Glomerular visceral epithelial cell (primary cell): ENCODE results near the gene UBE2S.
"Not testable (repeated sequence)": the region's sequence is repeated elsewhere in the genome, so short reads cannot be mapped to it uniquely, and the experiment has no call there.

Source experiments
- DNase-seq: peaks from one replicate; pipeline ENCODE4 v3.0.0-alpha.2; 2016; ENCODE audit errors: extremely low spot score

UBE2S gene

DNA sequence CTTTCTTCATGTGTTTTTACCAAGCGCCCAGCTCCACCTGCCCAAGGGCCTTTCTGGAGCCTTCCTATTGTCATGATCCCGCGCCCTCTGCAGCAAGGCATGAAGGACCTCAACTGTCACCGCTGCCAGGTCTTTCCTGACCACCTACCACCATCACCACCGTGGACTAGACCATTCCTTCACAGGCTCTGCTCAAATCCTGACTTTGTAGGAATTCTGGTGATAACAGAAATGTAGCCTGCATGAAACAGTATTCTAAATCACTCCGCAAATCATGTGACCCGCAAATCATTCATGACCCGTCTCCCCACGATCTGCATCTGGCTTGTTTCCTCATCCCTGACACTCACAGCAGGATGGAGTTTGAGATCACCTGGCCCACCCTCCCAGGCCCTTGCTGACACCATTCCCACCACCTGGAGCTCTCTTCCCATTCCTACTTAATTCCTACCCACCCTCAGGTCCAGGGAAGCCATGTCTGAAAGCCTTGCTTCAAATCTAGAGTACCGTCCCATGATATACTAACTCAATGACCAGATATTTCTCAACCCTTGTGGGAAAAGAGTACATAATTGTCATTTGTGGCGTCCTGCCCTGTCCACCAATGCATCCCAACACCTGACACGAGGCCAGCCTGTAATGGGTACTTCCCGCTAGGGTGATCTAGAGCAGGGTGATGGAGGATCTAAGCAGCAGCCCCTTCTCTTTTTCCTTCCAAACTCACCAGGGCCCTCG lies 1.3 kb downstream of the UBE2S start:
- DNase-seq: no peak

DNA sequence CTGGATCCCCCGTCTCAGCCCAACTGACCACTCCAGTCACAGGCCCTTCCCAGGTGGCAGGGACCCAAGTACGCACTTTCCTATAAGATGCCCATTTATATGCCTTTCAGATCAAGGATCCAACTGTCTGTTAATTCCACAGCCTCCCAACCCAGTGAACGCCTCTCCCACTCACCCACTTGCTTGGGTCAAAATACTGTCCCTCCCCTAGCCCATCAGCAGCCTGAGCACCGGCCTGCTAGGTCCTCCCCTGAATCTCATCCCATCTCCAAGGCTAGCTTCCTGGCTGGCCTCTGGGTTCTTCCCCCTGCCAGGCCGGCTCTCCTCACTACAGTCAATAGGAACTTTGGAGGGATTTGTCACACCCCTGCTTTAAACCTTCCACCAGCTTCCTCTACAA lies 1.9 kb downstream of the UBE2S start:
- DNase-seq: no peak

DNA sequence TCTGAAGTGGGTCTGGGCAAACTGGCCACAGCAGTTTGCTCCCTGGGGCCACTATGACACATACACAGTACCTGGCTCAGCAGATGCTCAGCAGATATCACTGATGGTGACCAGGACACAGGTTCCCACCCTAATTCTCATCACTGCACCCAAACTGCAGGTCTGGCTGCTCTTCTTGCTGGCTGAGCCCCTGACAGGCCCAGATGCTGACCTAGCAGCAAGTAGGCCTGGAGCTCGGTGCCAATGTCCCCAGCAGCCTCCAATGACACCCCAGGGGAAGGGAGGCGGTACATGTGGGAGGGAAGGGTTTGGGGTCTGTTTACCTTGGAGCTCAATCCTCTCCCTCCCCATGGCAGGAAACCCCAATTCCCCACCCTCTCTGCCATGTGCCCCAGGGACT lies 5.1 kb downstream of the UBE2S start:
- DNase-seq: no peak

DNA sequence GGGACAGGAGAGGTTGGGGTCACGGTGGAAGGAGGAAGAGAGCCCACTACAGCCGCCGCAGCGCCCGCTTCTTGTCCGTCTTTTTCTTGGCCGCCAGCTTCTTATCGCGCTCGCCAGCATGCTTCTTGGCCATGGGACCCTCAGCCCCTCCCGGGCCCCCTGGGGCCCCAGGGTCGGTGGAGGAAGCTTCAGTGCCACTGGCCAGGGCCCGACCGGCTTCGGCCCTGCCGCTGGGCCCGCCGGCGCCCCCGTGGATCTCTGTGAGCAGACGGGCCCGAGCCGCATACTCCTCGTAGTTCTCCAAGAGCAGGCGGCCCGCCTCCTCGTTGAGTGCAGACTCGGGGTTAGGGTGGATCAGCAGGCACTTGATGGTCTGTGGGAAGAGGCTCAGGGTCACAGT lies 6.2 kb downstream of the UBE2S start:
- DNase-seq: not testable (repeated sequence)

DNA sequence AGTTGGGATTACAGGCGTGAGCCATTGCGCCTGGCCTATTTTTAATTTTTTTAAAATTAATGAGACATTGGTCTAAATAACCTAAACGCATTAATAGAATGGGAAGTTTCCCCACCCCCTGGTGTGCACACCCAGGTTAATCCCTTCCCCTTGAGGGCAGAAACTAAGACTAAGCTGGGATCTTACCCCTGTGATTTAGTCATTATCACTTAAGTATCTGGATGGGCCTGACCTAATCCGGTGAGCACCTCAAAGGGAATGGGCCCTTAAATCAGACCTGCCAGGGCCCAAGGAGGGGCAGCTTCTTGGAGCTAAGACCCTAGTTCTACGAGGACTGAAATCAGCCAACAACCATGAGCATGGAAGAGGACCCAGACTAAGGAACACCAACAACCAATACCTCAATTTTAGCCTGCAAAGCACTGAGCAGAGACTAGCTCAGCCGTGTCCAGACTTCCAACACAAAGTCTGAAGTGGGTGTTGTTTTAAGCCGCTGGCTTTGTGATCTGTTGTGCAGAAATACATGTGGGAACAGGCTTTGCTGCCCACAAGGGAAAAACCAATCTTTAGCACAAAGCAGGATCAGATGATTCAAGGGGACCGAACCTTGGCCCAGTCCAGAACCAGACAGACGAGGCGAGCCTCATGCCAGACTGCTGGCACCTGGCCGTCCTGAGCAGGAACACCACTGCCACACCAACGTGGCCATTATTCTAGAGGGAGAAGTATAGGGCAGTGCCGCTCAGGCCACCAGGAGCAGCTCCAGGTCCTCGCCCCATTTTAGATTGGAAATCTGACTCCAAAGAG lies 7.1 kb downstream of the UBE2S start:
- no peak for DNase-seq

DNA sequence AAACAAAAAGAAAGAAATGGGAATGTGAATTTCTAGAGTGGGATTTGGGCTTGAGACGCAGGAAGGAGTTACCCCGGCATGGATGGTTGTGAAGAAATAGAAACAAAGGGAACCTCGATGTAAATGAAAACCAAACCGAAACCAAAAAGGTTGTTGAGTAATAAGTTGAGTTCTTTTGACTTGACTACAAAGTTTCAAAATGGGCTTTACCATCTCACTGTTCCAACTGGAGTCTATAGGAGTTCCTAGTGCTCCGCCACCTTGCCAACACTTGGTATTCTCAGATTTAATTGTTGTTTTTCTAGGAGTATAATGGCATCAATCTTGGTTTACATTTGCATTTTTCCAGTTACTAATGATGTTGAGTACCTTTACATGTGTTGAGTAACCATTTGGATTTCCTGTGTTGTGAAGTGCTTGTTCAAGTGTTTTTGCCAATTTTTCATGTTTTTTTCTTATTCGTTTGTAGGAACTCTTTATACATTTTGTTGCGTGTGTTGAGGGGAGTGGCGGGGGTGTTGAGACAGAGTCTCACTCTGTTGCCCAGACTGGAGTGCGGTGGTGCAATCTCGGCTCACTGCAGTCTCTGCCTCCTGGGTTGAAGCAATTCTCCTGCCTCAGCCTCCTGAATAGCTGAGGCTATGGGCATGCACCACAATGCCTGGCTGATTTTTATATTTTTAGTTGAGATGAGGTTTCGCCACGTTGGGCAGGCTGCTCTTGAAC lies 9.2 kb downstream of the UBE2S start:
- DNase-seq: no peak

DNA sequence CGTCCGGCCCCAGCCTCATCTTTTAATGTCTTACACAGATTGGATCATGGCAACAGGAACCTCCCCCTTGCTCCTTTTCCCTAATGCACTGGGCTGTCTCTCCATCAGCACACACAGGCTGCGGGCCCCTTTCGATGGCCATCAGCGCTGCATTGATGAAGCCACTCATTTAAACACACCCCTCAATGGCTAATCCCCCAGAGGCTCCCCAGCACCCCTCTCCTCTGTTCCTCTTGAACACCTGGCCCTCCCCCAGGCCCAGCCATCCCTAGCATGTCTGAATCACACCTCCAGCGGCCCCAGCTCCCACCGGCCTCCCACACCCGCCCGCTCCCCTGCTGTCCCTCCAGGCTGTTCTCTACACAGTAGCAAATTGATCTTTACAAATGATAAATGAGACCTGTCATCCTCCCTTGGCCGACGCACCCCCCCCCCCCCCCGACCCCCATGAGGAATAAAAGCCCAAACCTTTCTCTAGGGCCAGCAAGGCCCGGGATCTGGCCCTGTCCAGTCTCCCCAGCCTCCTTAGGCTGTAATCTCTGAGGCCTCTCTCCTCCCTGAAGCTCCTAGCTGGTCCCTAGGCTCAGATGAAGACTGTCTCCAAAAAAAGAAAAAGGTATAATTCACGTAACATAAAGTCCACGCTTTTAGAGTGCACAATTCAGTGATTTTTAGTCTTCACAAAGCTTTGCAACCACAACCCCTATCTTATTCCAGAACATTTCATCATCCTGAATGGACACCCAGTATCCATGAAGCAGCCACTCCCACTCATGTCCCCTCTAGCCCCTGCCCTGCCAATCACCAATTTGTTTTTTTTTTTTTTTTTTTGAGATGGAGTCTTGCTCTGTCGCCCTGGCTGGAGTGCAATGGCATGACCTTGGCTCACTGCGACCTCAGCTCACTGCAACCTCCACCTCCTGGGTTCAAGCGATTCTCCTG lies 14.5 kb downstream of the UBE2S start:
- DNase-seq: no peak

DNA sequence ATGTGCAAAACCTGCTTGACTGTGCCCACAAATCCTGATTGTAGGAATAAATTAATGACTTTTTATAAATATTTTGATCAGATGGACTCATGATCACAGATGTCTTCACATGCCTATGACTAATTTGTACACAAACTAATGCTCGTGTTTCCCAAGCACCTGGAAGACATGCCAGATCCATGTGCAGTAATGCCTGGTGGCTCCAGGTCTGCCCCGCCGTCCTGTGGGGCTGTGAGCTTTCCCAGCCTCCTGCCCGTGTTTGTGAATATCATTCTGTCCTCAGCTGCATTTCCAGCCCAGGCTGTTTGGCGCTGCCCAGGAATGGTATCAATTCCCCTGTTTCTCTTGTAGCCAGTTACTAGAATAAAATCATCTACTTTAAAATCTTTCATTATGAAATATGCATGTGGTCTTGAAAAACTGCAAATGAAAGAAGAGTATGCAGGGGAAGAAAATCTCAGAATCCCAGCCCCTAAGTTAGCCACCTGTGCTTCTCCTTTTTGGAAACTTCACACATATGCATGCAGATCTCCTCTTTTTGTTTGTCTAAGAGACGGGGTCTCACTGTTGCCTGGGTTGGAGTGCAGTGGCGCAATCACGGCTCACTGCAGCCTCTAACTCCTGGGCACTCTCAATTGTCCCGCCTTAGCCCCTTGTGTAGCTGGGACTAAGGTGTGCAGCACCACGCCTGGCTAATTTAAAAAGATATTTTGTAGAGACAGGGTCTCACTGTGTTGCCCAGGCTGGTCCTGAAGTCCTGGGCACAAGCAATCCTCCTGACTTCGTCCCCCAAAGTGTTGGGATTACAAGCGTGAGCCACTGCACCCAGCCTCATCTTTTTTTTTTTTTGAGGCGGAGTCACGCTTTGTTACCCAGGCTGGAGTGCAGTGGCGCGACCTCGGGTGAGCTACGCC lies 15.6 kb downstream of the UBE2S start:
- no peak for DNase-seq

DNA sequence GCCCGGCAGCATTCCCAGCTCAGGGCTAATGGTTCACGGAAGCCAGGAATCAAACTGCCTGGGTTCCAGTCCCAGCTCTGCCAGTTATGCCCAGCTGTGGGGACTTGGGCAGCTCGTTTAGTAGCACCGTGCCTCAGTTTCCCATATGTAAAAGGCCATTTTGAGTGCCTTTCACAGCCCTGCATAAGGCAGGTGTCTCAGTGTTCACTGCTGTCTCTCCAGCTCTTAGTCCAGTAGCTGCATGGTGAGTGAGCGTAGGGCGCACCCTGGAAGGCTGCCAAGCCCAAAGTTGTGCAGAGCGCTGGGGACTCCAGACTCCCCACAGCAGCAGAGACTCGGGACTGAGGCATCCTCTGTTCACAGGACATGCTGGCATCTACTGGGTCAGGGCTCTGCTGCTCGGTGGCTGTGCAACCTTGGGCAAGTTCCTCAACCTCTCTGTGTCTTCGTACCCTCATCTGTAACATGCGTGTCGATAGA lies 16.4 kb downstream of the UBE2S start:
- no peak for DNase-seq

DNA sequence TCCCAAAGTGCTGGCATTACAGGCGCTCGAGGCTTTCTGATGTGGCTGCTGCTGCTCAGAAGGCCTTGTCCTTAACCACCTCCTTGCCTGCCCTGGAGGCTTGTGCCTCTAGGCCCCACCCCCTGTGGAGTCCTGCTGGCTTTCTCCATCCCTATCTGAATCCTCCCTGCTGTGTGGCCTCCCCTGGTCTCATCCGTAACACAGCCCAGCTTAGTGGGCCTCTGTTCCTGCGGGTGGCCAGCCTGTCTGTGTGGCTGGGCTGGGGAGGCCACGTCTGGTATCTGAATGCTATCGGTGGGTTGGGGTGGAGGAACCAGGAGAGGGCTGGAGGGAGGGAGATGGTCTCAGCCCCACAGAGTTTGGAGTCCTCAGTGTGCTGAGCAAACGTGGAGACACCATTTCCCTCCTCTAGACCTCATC lies 17.1 kb downstream of the UBE2S start:
- no peak for DNase-seq

DNA sequence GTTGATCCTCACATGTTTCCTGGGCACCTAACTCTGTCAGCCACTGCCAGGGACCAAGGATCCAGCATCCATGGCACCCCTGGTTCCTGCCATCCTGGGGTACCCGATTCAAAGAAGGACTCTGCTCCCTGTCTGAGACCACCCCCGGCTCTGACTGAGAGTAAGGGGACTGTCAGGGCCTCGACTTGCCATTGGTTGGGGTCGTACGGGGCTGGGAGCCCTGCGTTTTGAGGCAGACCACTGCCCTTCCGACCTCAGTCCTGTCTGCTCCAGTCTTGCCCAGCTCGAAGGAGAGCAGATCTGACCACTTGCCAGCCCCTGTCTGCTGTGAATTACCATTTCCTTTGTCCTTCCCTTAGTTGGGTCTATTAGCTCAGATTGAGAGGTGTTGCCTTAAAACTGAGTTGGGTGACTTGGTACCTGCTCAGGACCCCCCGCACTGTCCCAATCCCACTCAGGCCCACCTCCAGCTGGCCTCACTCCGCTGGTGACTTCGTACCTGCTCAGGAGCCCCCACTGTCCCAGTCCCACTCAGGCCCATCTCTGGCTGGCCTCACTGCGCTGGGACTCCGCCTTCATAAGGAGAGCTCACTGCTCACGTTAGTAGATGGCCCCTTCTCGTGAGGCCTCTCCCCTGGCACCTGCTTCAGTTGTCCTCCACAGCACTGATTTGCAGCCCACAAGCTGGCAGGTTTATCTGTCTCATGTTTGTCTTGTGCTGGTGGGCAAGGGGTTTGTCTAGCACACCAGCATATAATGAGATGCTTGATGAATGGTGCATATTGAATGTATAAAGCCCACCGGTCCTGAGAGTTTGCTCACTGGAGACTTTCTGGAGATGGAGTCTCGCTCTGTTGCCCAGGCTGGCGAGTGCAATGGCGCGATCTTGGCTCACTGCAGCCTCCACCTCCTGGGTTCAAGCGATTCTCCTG lies 17.9 kb downstream of the UBE2S start:
- DNase-seq: no peak

DNA sequence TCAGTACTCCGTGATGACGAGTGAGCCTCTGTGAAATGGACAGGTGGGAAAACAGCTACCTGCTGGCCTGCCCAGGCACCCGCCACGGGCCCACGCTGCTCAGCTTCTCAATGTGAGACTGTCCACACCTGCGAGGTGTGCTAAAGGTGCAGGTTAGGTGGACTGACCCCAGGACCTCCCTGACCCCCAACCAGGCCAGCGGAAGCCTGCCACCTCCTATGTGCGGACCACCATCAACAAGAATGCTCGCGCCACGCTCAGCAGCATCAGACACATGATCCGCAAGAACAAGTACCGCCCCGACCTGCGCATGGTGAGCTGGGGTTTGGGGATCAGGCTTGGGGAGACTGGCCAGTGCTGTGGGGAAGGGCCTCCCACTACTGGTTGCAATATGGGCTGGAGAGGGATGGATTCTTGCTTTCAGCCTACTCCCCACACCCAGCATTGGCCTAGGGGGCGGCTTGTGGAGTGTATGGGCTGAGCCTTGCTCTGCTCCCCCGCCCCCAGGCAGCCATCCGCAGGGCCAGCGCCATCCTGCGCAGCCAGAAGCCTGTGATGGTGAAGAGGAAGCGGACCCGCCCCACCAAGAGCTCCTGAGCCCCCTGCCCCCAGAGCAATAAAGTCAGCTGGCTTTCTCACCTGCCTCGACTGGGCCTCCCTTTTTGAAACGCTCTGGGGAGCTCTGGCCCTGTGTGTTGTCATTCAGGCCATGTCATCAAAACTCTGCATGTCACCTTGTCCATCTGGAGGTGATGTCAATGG lies 19.7 kb downstream of the UBE2S start:
- DNase-seq: no peak

DNA sequence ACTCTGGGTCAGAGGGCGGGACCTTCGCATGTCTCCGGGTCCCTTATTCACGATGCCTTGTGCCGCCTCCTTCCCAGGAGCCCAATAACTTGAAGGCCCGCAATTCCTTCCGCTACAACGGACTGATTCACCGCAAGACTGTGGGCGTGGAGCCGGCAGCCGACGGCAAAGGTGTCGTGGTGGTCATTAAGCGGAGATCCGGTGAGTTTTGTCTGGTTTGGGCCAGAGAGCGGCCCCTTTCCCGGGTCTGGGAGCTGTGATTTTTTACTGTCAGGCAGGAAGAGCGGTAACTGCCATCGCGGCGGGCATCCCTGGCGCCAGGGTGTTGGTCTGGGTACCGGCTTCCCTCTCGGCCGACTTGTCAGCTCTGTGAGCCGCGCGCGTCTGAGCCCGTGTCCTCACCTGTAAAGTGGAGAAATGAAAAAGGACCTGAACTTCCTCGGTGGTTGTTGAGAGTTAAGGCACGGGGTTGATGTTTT lies 21.1 kb downstream of the UBE2S start:
- no peak for DNase-seq

DNA sequence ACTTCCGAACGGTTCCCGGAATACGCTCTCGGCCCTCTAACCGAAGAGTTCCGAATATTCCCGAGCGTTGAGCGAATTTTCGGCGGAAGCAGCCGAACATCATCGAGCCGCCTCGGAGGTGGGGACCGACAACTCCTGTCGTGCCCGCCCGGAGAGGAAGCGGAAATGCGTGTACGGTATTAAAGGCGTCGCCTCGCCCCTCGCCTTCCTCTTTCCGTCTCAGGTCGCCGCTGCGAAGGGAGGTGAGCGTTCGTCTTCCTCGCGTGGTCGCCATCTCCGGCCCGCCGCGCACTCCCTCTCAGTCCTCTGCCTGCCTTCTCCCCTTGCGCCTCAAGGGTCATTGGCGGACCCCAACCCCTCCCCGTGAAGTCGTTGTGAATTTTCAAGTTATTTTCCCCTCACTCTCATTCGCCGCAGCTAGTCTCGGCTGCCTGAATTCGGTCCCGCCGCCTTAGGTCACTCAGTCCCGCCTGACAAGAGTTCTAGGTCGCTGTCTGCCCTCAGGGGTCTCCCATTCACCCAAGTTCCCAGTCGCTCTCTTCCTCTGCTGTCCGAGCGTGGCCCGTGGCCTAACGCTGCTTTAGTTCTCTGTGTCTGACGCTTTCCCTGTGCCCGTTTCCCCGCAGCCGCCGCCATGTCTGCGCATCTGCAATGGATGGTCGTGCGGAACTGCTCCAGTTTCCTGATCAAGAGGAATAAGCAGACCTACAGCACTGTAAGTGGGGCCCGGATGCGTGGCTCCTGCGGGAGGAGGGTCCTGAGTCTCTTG lies 21.7 kb downstream of the UBE2S start, which contains the start of gene RPL28:
TSS of gene RPL28 (plus strand) at position 209 of the 769 bp plus-strand sequence. CDS start at position 635, 426 bp downstream.
- DNase-seq: peak; percentile 99

DNA sequence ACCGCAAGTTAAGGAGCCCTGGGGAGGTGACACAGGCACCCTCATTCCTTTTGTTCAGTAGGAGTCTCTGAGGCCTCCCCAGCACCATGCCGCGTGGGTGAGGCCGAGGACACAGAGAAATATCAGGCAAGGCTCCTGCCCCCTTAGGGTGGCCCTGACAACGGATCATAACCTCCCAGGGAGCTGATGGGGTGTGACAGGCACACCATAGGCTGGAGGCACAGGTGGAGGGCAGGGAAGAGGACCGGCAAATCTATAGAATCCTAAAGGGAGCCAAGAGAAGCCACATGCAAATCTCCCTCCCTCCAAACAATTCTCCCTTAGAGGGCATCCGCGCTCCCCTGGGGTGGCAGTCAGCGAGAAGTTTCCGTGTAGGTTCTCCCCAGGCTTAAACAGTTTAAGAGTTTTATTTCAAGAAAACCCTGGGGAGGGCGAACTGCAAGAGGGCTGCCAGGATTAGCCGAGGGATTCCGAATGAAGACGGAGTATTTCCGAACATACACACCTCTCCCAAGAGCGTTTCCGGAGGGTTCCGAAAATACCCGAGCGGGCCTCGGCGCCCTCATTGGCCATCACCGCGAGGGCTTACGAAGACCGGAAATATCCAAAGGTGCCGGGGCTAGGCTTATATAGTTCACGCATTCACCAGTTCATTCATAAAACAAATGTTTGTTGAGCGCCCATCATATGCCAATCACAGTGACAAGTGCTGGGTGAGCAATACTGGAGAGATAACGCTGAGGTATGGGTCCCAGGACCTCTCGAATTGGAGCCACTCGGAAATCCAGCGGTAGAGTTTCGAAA lies 22.5 kb downstream of the UBE2S start:
- DNase-seq: peak; percentile 96

DNA sequence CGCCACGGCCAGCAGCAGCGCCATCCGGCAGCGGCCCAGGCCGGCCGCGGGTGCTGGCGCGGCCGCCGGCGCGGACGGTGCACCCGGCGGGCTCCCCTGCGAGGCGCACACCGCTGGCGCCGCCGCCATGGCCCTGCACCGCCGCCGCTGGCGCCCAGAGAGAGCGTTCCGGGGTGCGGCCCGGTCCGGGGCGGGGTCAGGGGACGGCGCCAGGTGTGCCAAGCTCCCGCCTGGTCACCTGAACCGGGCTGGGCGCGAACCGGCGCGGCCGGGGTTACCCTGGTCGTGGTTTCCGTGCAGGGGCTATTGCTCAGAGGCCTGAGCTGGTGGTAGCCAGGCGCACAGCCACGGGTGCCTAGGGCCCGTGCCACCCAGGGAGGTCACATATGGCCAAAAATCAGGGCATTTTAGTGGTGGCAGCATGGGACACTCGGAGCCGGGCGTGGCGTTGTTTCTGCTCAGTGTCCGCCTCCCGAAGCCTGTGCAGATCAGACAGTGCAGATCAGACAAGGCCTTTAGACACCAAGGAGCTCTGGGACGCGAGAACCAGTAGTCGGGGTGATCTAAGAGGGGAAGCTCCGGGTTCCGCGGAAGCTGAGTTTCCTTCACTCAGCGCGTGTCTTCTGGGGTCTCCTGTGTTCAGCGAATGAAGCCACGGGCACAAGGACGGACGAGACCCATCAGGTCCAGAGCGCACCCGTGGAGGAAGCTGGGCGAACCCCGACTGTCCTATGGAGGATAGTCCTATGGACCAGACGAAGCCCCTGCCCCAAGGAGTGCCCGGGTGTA lies 23.3 kb downstream of the UBE2S start, which contains the start of gene TMEM238:
TSS of gene TMEM238 (minus strand) at position 162 of the 789 bp plus-strand sequence. CDS start at position 129, 33 bp downstream.
- DNase-seq: no peak
